GM23338 (cell line): ENCODE measurements around the gene ZNF48. TPM values are rescaled to one million over a fixed set of nuclear protein-coding genes. Genes with fewer than 3 reads are reported as not detected.

ENCODE experiments used
- ATAC-seq: fragments of 200-7000 bp; cut with Tn5 transposase; 3 replicates; pipeline ENCODE4 v1.9.1; 2020
- DNase-seq: peaks from one replicate; pipeline ENCODE4 v3.0.0-alpha.2; 2015; ENCODE audit warnings: low spot score
- H2AFZ ChIP-seq: fragments of 200-600 bp; sonication (generic); 2 replicates; pipeline ENCODE4 v1.8.0; 2016; ENCODE audit warnings: antibody characterized with exemption, mild to moderate bottlenecking, moderate library complexity
- H3F3A ChIP-seq: fragments of 200-600 bp; sonication (generic); replicated peaks from 2 replicates; pipeline ENCODE4 v1.8.0; 2017; ENCODE audit warnings: antibody characterized with exemption, mixed run types, low read depth
- H3K27ac ChIP-seq: fragments of 200-600 bp; sonication (generic); 2 replicates; pipeline ENCODE4 v1.6.1; 2016; ENCODE audit warnings: low read depth
- H3K27me3 ChIP-seq: fragments of 200-600 bp; sonication (generic); 2 replicates; pipeline ENCODE4 v1.8.0; 2016; ENCODE audit warnings: mild to moderate bottlenecking, mixed run types, moderate library complexity; ENCODE audit not compliant: insufficient read depth
- H3K36me3 ChIP-seq: fragments of 200-600 bp; sonication (generic); 2 replicates; pipeline ENCODE4 v1.8.0; 2016; ENCODE audit warnings: mild to moderate bottlenecking; ENCODE audit not compliant: insufficient read depth
- H3K4me1 ChIP-seq: fragments of 200-600 bp; sonication (generic); 2 replicates; pipeline ENCODE4 v1.8.0; 2016; ENCODE audit warnings: mild to moderate bottlenecking, moderate library complexity; ENCODE audit not compliant: insufficient read depth
- H3K4me2 ChIP-seq: fragments of 200-600 bp; sonication (generic); 2 replicates; pipeline ENCODE4 v1.7.1; 2017; ENCODE audit warnings: mixed run types
- H3K4me3 ChIP-seq: fragments of 200-600 bp; sonication (generic); 2 replicates; pipeline ENCODE4 v1.6.1; 2016; ENCODE audit warnings: mixed run types
- H3K79me2 ChIP-seq: fragments of 200-600 bp; sonication (generic); replicated peaks from 2 replicates; pipeline ENCODE4 v1.8.0; 2017; ENCODE audit warnings: mild to moderate bottlenecking; ENCODE audit not compliant: insufficient read depth
- H3K9me2 ChIP-seq: fragments of 200-600 bp; sonication (generic); 2 replicates; pipeline ENCODE4 v1.8.0; 2017; ENCODE audit not compliant: insufficient read depth
- H4K20me1 ChIP-seq: fragments of 200-600 bp; sonication (generic); replicated peaks from 2 replicates; pipeline ENCODE4 v1.8.0; 2017; ENCODE audit warnings: mild to moderate bottlenecking; ENCODE audit not compliant: insufficient read depth
- H3K27ac Mint-ChIP-seq: 2 replicates; pipeline ENCODE4 v1.8.0; 2020; ENCODE audit warnings: inconsistent platforms, mild to moderate bottlenecking, moderate library complexity, mixed read lengths
- H3K27me3 Mint-ChIP-seq: 3 replicates; pipeline ENCODE4 v1.8.0; 2022; ENCODE audit warnings: low read depth, mild to moderate bottlenecking, moderate library complexity, mixed read lengths, inconsistent platforms; ENCODE audit not compliant: insufficient read depth, poor library complexity
- H3K36me3 Mint-ChIP-seq: 3 replicates; pipeline ENCODE4 v1.8.0; 2021; ENCODE audit warnings: low read depth, mild to moderate bottlenecking, inconsistent platforms, moderate library complexity, mixed read lengths
- H3K4me1 Mint-ChIP-seq: 3 replicates; pipeline ENCODE4 v1.8.0; 2020; ENCODE audit warnings: mild to moderate bottlenecking, inconsistent platforms, mixed read lengths
- H3K4me3 Mint-ChIP-seq: 3 replicates; pipeline ENCODE4 v1.8.0; 2021; ENCODE audit warnings: moderate library complexity, mild to moderate bottlenecking, inconsistent platforms, mixed read lengths
- H3K9me3 Mint-ChIP-seq: 3 replicates; pipeline ENCODE4 v1.8.0; 2020; ENCODE audit warnings: moderate library complexity, mild to moderate bottlenecking, inconsistent platforms, mixed read lengths
- CREB1 ChIP-seq: fragments of 250-450 bp; sonication (Bioruptor Pico); IDR thresholded peaks from 2 replicates; pipeline ENCODE4 v1.5.0; 2020; ENCODE audit warnings: low read depth, mild to moderate bottlenecking, moderate library complexity
- EZH2 ChIP-seq: fragments of 200-600 bp; sonication (generic); IDR thresholded peaks from one replicate; pipeline ENCODE4 v1.8.0; 2017; ENCODE audit warnings: antibody characterized with exemption, mild to moderate bottlenecking, low read depth; ENCODE audit not compliant: unreplicated experiment
- EZH2phosphoT487 ChIP-seq: fragments of 200-600 bp; sonication (generic); IDR thresholded peaks from one replicate; pipeline ENCODE4 v1.8.1; 2018; ENCODE audit warnings: antibody characterized with exemption; ENCODE audit not compliant: unreplicated experiment
- JUNB ChIP-seq: IDR thresholded peaks from one replicate; pipeline ENCODE4 v1.6.1; 2016; ENCODE audit warnings: antibody characterized with exemption; ENCODE audit not compliant: unreplicated experiment
- NANOG ChIP-seq: IDR thresholded peaks from 2 replicates; pipeline ENCODE4 v1.6.1; 2016; ENCODE audit warnings: antibody characterized with exemption, borderline replicate concordance
- POLR2AphosphoS5 ChIP-seq: IDR thresholded peaks from 2 replicates; pipeline ENCODE4 v1.6.1; 2016; ENCODE audit warnings: antibody characterized with exemption, low read depth
- ZNF331 ChIP-seq: fragments of 250-450 bp; sonication (Bioruptor Pico); IDR thresholded peaks from 2 replicates; pipeline ENCODE4 v1.5.0; 2020; ENCODE audit warnings: low read depth, mild to moderate bottlenecking, moderate library complexity
- polyA plus RNA-seq: library from polyadenylated mRNA; unstranded; fragments of >200 nt; fragmentation: Nextera tagmentation; extraction: Ambion mirVana; gene quantifications from 2 replicates; pipeline ENCODE4 v1.2.1, GENCODE V29; 2016
- total RNA-seq: library from RNA; depleted of rRNA; stranded (reverse); fragments of >200 nt; shearing (Covaris generic); gene quantifications from 2 replicates; pipeline ENCODE4 v1.2.3, GENCODE V29; 2014
- TF ChIP-seq, protein P1 (sequence below): fragments of 250-450 bp; sonication (Bioruptor Pico); IDR thresholded peaks from 2 replicates; pipeline ENCODE4 v1.5.0; 2020; ENCODE audit warnings: mild to moderate bottlenecking, moderate library complexity
- TF ChIP-seq, protein P2 (sequence below): IDR thresholded peaks from 2 replicates; pipeline ENCODE4 v1.6.1; 2016; ENCODE audit warnings: antibody characterized with exemption

Gene ZNF48
- total and polyA plus RNA-seq, 2 experiments from 2014 or later, result 4.8 to 44.3 TPM

GRCh38 chr16:30349675-30350074 lies 45.5 kb upstream of the ZNF48 start (continued):
- TF ChIP-seq, protein P1, sequence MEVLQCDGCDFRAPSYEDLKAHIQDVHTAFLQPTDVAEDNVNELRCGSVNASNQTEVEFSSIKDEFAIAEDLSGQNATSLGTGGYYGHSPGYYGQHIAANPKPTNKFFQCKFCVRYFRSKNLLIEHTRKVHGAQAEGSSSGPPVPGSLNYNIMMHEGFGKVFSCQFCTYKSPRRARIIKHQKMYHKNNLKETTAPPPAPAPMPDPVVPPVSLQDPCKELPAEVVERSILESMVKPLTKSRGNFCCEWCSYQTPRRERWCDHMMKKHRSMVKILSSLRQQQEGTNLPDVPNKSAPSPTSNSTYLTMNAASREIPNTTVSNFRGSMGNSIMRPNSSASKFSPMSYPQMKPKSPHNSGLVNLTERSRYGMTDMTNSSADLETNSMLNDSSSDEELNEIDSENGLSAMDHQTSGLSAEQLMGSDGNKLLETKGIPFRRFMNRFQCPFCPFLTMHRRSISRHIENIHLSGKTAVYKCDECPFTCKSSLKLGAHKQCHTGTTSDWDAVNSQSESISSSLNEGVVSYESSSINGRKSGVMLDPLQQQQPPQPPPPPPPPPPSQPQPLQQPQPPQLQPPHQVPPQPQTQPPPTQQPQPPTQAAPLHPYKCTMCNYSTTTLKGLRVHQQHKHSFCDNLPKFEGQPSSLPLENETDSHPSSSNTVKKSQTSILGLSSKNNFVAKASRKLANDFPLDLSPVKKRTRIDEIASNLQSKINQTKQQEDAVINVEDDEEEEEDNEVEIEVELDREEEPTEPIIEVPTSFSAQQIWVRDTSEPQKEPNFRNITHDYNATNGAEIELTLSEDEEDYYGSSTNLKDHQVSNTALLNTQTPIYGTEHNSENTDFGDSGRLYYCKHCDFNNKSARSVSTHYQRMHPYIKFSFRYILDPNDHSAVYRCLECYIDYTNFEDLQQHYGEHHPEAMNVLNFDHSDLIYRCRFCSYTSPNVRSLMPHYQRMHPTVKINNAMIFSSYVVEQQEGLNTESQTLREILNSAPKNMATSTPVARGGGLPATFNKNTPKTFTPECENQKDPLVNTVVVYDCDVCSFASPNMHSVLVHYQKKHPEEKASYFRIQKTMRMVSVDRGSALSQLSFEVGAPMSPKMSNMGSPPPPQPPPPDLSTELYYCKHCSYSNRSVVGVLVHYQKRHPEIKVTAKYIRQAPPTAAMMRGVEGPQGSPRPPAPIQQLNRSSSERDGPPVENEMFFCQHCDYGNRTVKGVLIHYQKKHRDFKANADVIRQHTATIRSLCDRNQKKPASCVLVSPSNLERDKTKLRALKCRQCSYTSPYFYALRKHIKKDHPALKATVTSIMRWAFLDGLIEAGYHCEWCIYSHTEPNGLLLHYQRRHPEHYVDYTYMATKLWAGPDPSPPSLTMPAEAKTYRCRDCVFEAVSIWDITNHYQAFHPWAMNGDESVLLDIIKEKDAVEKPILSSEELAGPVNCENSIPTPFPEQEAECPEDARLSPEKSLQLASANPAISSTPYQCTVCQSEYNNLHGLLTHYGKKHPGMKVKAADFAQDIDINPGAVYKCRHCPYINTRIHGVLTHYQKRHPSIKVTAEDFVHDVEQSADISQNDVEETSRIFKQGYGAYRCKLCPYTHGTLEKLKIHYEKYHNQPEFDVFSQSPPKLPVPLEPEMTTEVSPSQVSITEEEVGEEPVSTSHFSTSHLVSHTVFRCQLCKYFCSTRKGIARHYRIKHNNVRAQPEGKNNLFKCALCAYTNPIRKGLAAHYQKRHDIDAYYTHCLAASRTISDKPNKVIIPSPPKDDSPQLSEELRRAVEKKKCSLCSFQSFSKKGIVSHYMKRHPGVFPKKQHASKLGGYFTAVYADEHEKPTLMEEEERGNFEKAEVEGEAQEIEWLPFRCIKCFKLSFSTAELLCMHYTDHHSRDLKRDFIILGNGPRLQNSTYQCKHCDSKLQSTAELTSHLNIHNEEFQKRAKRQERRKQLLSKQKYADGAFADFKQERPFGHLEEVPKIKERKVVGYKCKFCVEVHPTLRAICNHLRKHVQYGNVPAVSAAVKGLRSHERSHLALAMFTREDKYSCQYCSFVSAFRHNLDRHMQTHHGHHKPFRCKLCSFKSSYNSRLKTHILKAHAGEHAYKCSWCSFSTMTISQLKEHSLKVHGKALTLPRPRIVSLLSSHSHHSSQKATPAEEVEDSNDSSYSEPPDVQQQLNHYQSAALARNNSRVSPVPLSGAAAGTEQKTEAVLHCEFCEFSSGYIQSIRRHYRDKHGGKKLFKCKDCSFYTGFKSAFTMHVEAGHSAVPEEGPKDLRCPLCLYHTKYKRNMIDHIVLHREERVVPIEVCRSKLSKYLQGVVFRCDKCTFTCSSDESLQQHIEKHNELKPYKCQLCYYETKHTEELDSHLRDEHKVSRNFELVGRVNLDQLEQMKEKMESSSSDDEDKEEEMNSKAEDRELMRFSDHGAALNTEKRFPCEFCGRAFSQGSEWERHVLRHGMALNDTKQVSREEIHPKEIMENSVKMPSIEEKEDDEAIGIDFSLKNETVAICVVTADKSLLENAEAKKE (CRISPR knock-in tag), result no peak
- TF ChIP-seq CREB1 (CRISPR knock-in tag), result no peak
- no peak for TF ChIP-seq EZH2phosphoT487
- TF ChIP-seq, protein P2, sequence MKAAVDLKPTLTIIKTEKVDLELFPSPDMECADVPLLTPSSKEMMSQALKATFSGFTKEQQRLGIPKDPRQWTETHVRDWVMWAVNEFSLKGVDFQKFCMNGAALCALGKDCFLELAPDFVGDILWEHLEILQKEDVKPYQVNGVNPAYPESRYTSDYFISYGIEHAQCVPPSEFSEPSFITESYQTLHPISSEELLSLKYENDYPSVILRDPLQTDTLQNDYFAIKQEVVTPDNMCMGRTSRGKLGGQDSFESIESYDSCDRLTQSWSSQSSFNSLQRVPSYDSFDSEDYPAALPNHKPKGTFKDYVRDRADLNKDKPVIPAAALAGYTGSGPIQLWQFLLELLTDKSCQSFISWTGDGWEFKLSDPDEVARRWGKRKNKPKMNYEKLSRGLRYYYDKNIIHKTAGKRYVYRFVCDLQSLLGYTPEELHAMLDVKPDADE, result no peak
- no peak for TF ChIP-seq POLR2AphosphoS5

DNA sequence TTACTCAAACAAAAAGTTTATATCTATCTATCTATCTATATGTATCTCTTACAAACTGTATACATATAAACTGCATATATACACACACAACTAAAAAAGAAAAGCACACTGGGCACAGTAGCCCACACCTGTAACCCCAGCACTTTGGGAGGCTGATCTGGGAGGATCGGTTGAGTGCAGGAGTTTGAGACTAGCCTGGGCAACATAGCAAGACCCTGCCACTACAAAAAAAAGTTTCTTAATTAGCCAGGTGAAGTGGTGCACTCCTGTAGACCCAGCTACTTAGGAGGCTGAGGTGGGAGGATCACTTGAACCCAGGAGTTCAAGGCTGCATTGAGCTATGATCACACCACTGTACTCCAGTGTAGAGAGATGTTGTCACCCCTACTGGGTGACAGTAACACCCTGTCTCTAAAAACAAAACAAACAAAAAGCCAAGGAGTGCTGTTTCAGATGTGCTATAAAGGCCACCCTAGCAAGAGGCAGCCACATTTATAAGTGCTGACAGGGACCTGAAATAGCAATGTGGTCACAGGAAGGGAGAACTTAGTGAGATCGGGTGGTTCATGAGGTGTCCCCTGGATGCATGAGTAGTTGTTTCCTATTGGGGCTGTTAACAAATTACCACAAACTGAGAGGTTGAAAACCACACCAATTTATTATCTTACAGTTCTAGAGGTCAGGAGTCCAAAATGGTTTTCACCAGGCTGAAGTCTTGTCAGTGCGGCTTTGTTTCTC lies 44.9 kb upstream of the ZNF48 start:
- Histone ChIP-seq H4K20me1 (no peaks in the 10 kb centered on the region), H2AFZ (no peak overlapping the region), H3K27ac (no peak overlapping the region), H3K27me3 (no peaks in the 10 kb centered on the region), H3K79me2 (peaks cover 16% of the 10 kb centered on the region), H3K4me1 (no peaks in the 10 kb centered on the region; the same call in 1 of the 2 replicates), H3K4me2 (no peak overlapping the region), H3K9me2 (no peaks in the 10 kb centered on the region), H3K36me3 (peaks cover 7% of the 10 kb centered on the region; the same call in 1 of the 2 replicates), H3K4me3 (no peak overlapping the region), H3F3A (0 out of 2 replicates have a peak, but pooled peaks cover 12% of the 10 kb centered on the region)
- H3K27ac Mint-ChIP-seq, result no peak overlapping the region
- H3K27me3 Mint-ChIP-seq, result peaks cover 13% of the 10 kb centered on the region
- H3K4me3 Mint-ChIP-seq, result no peak overlapping the region
- ATAC-seq (no peak), DNase-seq (no peak)
- H3K9me3 Mint-ChIP-seq, result peaks cover 4% of the 10 kb centered on the region; the same call in 2 of the 3 replicates
- H3K36me3 Mint-ChIP-seq, result peaks cover 53% of the 10 kb centered on the region
- TF ChIP-seq ZNF331 (no peak), JUNB (no peak), EZH2phosphoT487 (no peak), EZH2 (no peak), POLR2AphosphoS5 (no peak), NANOG (no peak)
- TF ChIP-seq, protein P2, result no peak
- peaks cover 6% of the 10 kb centered on the region for H3K4me1 Mint-ChIP-seq
